Psoas muscle (tissue), 8 donors: Measurements from ENCODE around the gene SBF2. TPM values are rescaled to one million over a fixed set of nuclear protein-coding genes. Genes with fewer than 3 reads are reported as not detected.

Experiments
- ATAC-seq, 4 donors: fragments of 200-7000 bp; cut with Tn5 transposase; one replicate each; pipeline ENCODE4 v1.9.1; 2020; ENCODE audit warnings: moderate library complexity in 3 of 4, mild to moderate bottlenecking in 2 of 4
- DNase-seq, 2 donors: peaks; one replicate each; pipeline ENCODE4 v3.0.0-alpha.2; 2020
- H3K27ac ChIP-seq: fragments of 200-600 bp; one replicate; pipeline ENCODE4 v1.8.0; 2022
- H3K27me3 ChIP-seq, 3 donors: fragments of 200-600 bp in 1 of 3; one replicate each; pipeline versions ENCODE4 v1.6.1 to v1.8.0; 2013 to 2022; ENCODE audit warnings: low read length in 2 of 3, mild to moderate bottlenecking in 2 of 3, moderate library complexity in 1 of 3; ENCODE audit not compliant: insufficient read depth in 3 of 3
- H3K36me3 ChIP-seq, 2 donors: fragments of 200-600 bp in 1 of 2; one replicate each; pipeline versions ENCODE4 v1.6.1 to v1.8.0; 2013 to 2022; ENCODE audit warnings: low read depth in 1 of 2, mild to moderate bottlenecking in 1 of 2, moderate library complexity in 1 of 2; ENCODE audit not compliant: insufficient read depth in 1 of 2
- H3K4me1 ChIP-seq: fragments of 200-600 bp; one replicate; pipeline ENCODE4 v1.8.0; 2022
- H3K4me3 ChIP-seq: fragments of 200-600 bp; one replicate; pipeline ENCODE4 v1.8.0; 2022; ENCODE audit warnings: mild to moderate bottlenecking
- H3K9me3 ChIP-seq: fragments of 200-600 bp; one replicate; pipeline ENCODE4 v1.8.0; 2022
- CTCF ChIP-seq: fragments of 200-600 bp; IDR thresholded peaks from one replicate; pipeline ENCODE4 v1.8.0; 2022; ENCODE audit warnings: antibody characterized with exemption
- WGBS, 3 donors: extraction: QIAGEN DNeasy Blood & Tissue Kit; methylation state at CpG; one replicate each; pipeline versions ENCODE4 v1.1.6 to v1.1.7; 2013; 5-methylcytosine and 5-hydroxymethylcytosine counted together
- intact Hi-C, 2 donors: fragments of 100-400 bp; cut with DNase I; formaldehyde crosslinking; loops; one replicate each; pipeline versions ENCODE4 v1.11.0 to v1.14.2; 2022
- polyA plus RNA-seq, 3 donors: library from polyadenylated mRNA; stranded (reverse); fragments of 200-250 nt; gene quantifications; one replicate each; pipeline ENCODE4 v1.2.3, GENCODE V29; 2013
- total RNA-seq, 4 donors: library from RNA; stranded (reverse); fragmentation: NEBNext Ultra II Directional in 2 of 4; extraction: Animal tissue kit (Norgen Biotek cat#: 25700) in 2 of 4; gene quantifications; one replicate each; pipeline versions ENCODE4 v1.2.1 to v1.2.4, GENCODE V29; 2021 to 2023
- donor health status: healthy with polysubstance abuse.
- donor health status: DM: no; HTN: no; CAD: no; lungs with moderate emphysema.
- donor health status: Bipolar disorder and iron deficiency.
- donor health status: healthy.
- donor health status: DM: yes; HTN: yes; CAD: no.
- donor health status: DM: no; HTN: no; CAD: no.
- donor health status: DM: no; HTN: no; CAD: no.
- donor health status: DM: yes; HTN: yes; CAD: no.

SBF2 gene
- total and polyA plus RNA-seq, 7 donors: 3.3 to 12.6 (median 10.6) TPM

- Histone ChIP-seq H3K36me3 (no peaks in the 10 kb centered on the region), H3K4me1 (no peaks in the 10 kb centered on the region), H3K27me3 (no peaks in the 10 kb centered on the region), H3K27ac (no peak overlapping the region), H3K4me3 (no peak overlapping the region), H3K9me3 (peaks cover 9% of the 10 kb centered on the region)
- no peak for ATAC-seq
- DNase-seq: no peak
- intact Hi-C loops: no loop called here
- TF ChIP-seq CTCF: no peak
- WGBS, 3 donors: 18 to 31% (median 20%) methylated on average over 1 of the region's 1 CpG
These were observed 206.7 kb downstream of the SBF2 start for GRCh38 chr11:10087186-10087922.

- ATAC-seq: no peak
- H3K27ac ChIP-seq: no peak overlapping the region
- H3K4me1 ChIP-seq: no peaks in the 10 kb centered on the region
- H3K36me3 ChIP-seq: no peaks in the 10 kb centered on the region
- TF ChIP-seq CTCF: no peak
- peaks cover 35% of the 10 kb centered on the region for H3K9me3 ChIP-seq
- H3K4me3 ChIP-seq: no peak overlapping the region
- 97 to 99% (median 99%) methylated on average over 4 of the region's 4 CpGs for WGBS, 3 donors
- intact Hi-C loops: no loop called here
- no peaks in the 10 kb centered on the region for H3K27me3 ChIP-seq
- no peak for DNase-seq
These were observed 213.9 kb downstream of the SBF2 start for GRCh38 chr11:10080138-10080537.

GRCh38 chr11:10076458-10077141 is 217.4 kb downstream of the SBF2 start:
- DNase-seq: peak; percentile 48 to 60

GRCh38 chr11:10075141-10075540 is 218.9 kb downstream of the SBF2 start:
- H3K4me1 ChIP-seq: no peaks in the 10 kb centered on the region
- 93 to 97% (median 97%) methylated on average over 2 of the region's 2 CpGs for WGBS, 3 donors
- H3K27me3 ChIP-seq: no peaks in the 10 kb centered on the region
- H3K4me3 ChIP-seq: no peak overlapping the region
- no peak overlapping the region for H3K27ac ChIP-seq
- ATAC-seq: no peak
- peaks cover 13% of the 10 kb centered on the region for H3K9me3 ChIP-seq
- DNase-seq: no peak
- intact Hi-C loops: no loop called here
- TF ChIP-seq CTCF: no peak
- no peaks in the 10 kb centered on the region for H3K36me3 ChIP-seq

More at GRCh38 chr11:10076458-10077141, 217.4 kb downstream of the SBF2 start:
- ATAC-seq: peak in 2 of 4 donors; percentile 33 to 48
- peak; percentile 38 for TF ChIP-seq CTCF
- H3K4me1 ChIP-seq: no peaks in the 10 kb centered on the region
- 24 to 41% (median 33%) methylated on average over 6 of the region's 6 CpGs for WGBS, 3 donors
- intact Hi-C loops: no loop called here
- no peaks in the 10 kb centered on the region for H3K36me3 ChIP-seq
- H3K27me3 ChIP-seq: no peaks in the 10 kb centered on the region
- H3K9me3 ChIP-seq: peaks cover 27% of the 10 kb centered on the region
- no peak overlapping the region for H3K27ac ChIP-seq
- H3K4me3 ChIP-seq: no peak overlapping the region
